Measurements from ENCODE around the gene TMEM258.

The TMEM258 gene

GRCh38 chr11:61795876-61796526, 3.6 kb upstream of the TMEM258 start:
- TF ChIP-seq, protein P1, sequence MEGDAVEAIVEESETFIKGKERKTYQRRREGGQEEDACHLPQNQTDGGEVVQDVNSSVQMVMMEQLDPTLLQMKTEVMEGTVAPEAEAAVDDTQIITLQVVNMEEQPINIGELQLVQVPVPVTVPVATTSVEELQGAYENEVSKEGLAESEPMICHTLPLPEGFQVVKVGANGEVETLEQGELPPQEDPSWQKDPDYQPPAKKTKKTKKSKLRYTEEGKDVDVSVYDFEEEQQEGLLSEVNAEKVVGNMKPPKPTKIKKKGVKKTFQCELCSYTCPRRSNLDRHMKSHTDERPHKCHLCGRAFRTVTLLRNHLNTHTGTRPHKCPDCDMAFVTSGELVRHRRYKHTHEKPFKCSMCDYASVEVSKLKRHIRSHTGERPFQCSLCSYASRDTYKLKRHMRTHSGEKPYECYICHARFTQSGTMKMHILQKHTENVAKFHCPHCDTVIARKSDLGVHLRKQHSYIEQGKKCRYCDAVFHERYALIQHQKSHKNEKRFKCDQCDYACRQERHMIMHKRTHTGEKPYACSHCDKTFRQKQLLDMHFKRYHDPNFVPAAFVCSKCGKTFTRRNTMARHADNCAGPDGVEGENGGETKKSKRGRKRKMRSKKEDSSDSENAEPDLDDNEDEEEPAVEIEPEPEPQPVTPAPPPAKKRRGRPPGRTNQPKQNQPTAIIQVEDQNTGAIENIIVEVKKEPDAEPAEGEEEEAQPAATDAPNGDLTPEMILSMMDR (conservative IDR thresholded peaks at IDR 0.05; ENCODE audit: low read depth, low read length) = no peak
- peaks cover 63% of the 10 kb centered on the region for H3K79me2 ChIP-seq (ENCODE audit: insufficient read depth, low read depth)
- no peak overlapping the region for H2AFZ ChIP-seq (ENCODE audit: low read depth)
- H3K36me3 ChIP-seq (ENCODE audit: insufficient read depth) = peaks cover 4% of the 10 kb centered on the region; the same call in 1 of the 2 replicates
- H3K27me3 ChIP-seq (ENCODE audit: insufficient read depth, low read depth) = no peaks in the 10 kb centered on the region
- no peak overlapping the region for H3K4me2 ChIP-seq
- no peak overlapping the region for H3K9ac ChIP-seq
- H3K4me1 ChIP-seq (ENCODE audit: low read depth, poor library complexity, severe bottlenecking) = peaks cover 35% of the 10 kb centered on the region
- no peak overlapping the region for H3K4me3 ChIP-seq (IDR thresholded peaks at IDR 0.05; ENCODE audit: insufficient read depth, low read depth, low read length)
- no peak overlapping the region for H3K27ac ChIP-seq
- H4K20me1 ChIP-seq (ENCODE audit: insufficient read depth) = peaks cover 4% of the 10 kb centered on the region; the same call in 1 of the 2 replicates

GRCh38 chr11:61795459-61795858, 3.1 kb upstream of the TMEM258 start:
- TF ChIP-seq, protein P1 (conservative IDR thresholded peaks at IDR 0.05; ENCODE audit: low read depth, low read length) = no peak
- Histone ChIP-seq H3K9ac (no peak overlapping the region), H2AFZ (ENCODE audit: low read depth) (no peak overlapping the region), H3K4me3 (IDR thresholded peaks at IDR 0.05; ENCODE audit: insufficient read depth, low read depth, low read length) (no peak overlapping the region), H3K4me2 (no peak overlapping the region), H3K4me1 (ENCODE audit: low read depth, poor library complexity, severe bottlenecking) (peaks cover 35% of the 10 kb centered on the region), H3K36me3 (ENCODE audit: insufficient read depth) (peaks cover 4% of the 10 kb centered on the region; the same call in 1 of the 2 replicates), H3K79me2 (ENCODE audit: insufficient read depth, low read depth) (peaks cover 69% of the 10 kb centered on the region), H3K27me3 (ENCODE audit: insufficient read depth, low read depth) (no peaks in the 10 kb centered on the region), H4K20me1 (ENCODE audit: insufficient read depth) (peaks cover 4% of the 10 kb centered on the region; the same call in 1 of the 2 replicates), H3K27ac (no peak overlapping the region)

GRCh38 chr11:61794579-61794978, 2.2 kb upstream of the TMEM258 start:
- Histone ChIP-seq H3K79me2 (ENCODE audit: insufficient read depth, low read depth) (peaks cover 75% of the 10 kb centered on the region), H3K4me2 (peak overlapping the region; percentile 30; the same call in 1 of the 2 replicates), H4K20me1 (ENCODE audit: insufficient read depth) (peaks cover 4% of the 10 kb centered on the region; the same call in 1 of the 2 replicates), H3K27ac (no peak overlapping the region), H3K4me3 (IDR thresholded peaks at IDR 0.05; ENCODE audit: insufficient read depth, low read depth, low read length) (no peak overlapping the region), H3K9ac (no peak overlapping the region), H3K27me3 (ENCODE audit: insufficient read depth, low read depth) (no peaks in the 10 kb centered on the region), H3K4me1 (ENCODE audit: low read depth, poor library complexity, severe bottlenecking) (peaks cover 35% of the 10 kb centered on the region), H3K36me3 (ENCODE audit: insufficient read depth) (peaks cover 4% of the 10 kb centered on the region; the same call in 1 of the 2 replicates), H2AFZ (ENCODE audit: low read depth) (no peak overlapping the region)
- TF ChIP-seq, protein P1 (conservative IDR thresholded peaks at IDR 0.05; ENCODE audit: low read depth, low read length) = no peak

GRCh38 chr11:61793829-61794204, 1.4 kb upstream of the TMEM258 start:
- TF ChIP-seq, protein P1 (conservative IDR thresholded peaks at IDR 0.05; ENCODE audit: low read depth, low read length) = no peak
- H4K20me1 ChIP-seq (ENCODE audit: insufficient read depth) = peaks cover 4% of the 10 kb centered on the region; the same call in 1 of the 2 replicates
- H3K4me1 ChIP-seq (ENCODE audit: low read depth, poor library complexity, severe bottlenecking) = peaks cover 35% of the 10 kb centered on the region
- peaks cover 10% of the 10 kb centered on the region; the same call in 1 of the 2 replicates for H3K36me3 ChIP-seq (ENCODE audit: insufficient read depth)
- peaks cover 76% of the 10 kb centered on the region for H3K79me2 ChIP-seq (ENCODE audit: insufficient read depth, low read depth)
- H3K4me3 ChIP-seq (IDR thresholded peaks at IDR 0.05; ENCODE audit: insufficient read depth, low read depth, low read length) = no peak overlapping the region
- peak overlapping the region; percentile 58 for H3K4me2 ChIP-seq
- H3K27ac ChIP-seq = peak overlapping the region; percentile 79; the same call in 1 of the 2 replicates
- H3K27me3 ChIP-seq (ENCODE audit: insufficient read depth, low read depth) = no peaks in the 10 kb centered on the region
- peak overlapping the region; percentile 88; the same call in 1 of the 2 replicates for H3K9ac ChIP-seq
- H2AFZ ChIP-seq (ENCODE audit: low read depth) = no peak overlapping the region

Measured in KMS-11 (cell line).